Measurements from ENCODE around the gene L3MBTL1. TPM values are rescaled to one million over a fixed set of nuclear protein-coding genes. Genes with fewer than 3 reads are reported as not detected.

The L3MBTL1 gene
- total RNA-seq, 1 experiment from 2014 or later: 8.4 TPM

- peak in 1 of 2 experiments; percentile 41 for DNase-seq
- no TSS peak for BruUV-seq (replicated peaks)
- Histone ChIP-seq H3K4me3 (ENCODE audit: low read depth, low read length) (no peak overlapping the region), H3K9me3 (no peaks in the 10 kb centered on the region), H3K4me1 (peaks cover 5% of the 10 kb centered on the region; the same call in 1 of the 2 replicates), H3K36me3 (ENCODE audit: control insufficient read depth, insufficient read depth, low read length) (no peaks in the 10 kb centered on the region), H3K27me3 (replicated peaks; ENCODE audit: control insufficient read depth, insufficient read depth, low read length) (no peaks in the 10 kb centered on the region)
- CTCF ChIA-PET: interaction anchor here (0.7 to 3.6 kb wide), 5 partner anchors 10 to 156 kb away, joined by 3 to 81 read pairs (median 6); partner anchors contain the start of gene IFT52
- H3K4me3 Mint-ChIP-seq (ENCODE audit: unreplicated experiment): no peak overlapping the region
- TF ChIP-seq, protein P1, sequence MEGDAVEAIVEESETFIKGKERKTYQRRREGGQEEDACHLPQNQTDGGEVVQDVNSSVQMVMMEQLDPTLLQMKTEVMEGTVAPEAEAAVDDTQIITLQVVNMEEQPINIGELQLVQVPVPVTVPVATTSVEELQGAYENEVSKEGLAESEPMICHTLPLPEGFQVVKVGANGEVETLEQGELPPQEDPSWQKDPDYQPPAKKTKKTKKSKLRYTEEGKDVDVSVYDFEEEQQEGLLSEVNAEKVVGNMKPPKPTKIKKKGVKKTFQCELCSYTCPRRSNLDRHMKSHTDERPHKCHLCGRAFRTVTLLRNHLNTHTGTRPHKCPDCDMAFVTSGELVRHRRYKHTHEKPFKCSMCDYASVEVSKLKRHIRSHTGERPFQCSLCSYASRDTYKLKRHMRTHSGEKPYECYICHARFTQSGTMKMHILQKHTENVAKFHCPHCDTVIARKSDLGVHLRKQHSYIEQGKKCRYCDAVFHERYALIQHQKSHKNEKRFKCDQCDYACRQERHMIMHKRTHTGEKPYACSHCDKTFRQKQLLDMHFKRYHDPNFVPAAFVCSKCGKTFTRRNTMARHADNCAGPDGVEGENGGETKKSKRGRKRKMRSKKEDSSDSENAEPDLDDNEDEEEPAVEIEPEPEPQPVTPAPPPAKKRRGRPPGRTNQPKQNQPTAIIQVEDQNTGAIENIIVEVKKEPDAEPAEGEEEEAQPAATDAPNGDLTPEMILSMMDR (IDR thresholded peaks at IDR 0.05; ENCODE audit: insufficient read depth in 1 of 2, low read depth in 1 of 2, low read length in 1 of 2, severe bottlenecking in 1 of 2, unreplicated experiment in 1 of 2): no peak
- H3K36me3 Mint-ChIP-seq (ENCODE audit: insufficient read depth, unreplicated experiment): no peaks in the 10 kb centered on the region
- H3K4me1 Mint-ChIP-seq (ENCODE audit: low read depth, unreplicated experiment): no peaks in the 10 kb centered on the region
- H3K9me3 Mint-ChIP-seq (ENCODE audit: unreplicated experiment): no peaks in the 10 kb centered on the region
- POLR2A ChIA-PET: interaction anchor here (0.9 kb wide), 1 partner anchor 23 kb away, joined by 6 read pairs; the partner anchor contains the start of gene SGK2
- no peak overlapping the region for H3K27ac Mint-ChIP-seq (ENCODE audit: unreplicated experiment)
- no peaks in the 10 kb centered on the region for H3K27me3 Mint-ChIP-seq (ENCODE audit: insufficient read depth, unreplicated experiment)
- intact Hi-C loops (cut with micrococcal nuclease; ENCODE audit: unreplicated experiment): no loop called here
Measured at GRCh38 chr20:43536041-43536816, 28.7 kb downstream of the L3MBTL1 start.

DNA sequence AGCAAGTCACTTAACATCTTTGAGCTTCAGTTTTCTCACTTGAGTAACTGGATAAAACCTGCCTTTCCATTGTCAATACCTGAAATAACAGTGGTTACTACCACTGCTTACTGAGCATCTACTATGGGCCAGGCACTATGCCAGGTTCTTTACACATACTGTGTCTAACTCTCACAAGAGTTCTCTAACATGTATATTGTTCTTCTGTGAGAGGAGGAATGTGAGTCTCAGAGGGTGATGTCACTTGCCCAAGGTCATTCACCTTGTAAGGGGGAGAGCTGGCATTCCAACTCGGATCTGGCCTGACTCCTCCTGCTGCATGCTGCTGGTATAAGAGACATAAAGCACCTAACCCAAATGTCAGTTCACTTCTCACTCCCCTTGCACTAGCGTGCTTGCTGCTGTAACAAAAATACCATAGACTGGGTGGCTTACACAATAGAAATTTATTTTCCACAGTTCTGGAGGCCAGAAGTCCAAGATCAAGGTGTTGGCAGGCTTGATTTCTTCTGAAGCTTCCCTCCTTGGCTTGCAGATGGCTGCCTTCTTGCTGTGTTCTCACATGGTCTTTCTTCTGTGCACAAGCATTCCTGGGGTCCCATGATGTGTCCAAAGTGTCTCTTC, 29.4 kb downstream of the L3MBTL1 start:
- ChIA-PET CTCF (interaction anchor here (0.7 to 3.6 kb wide), 6 partner anchors 11 to 155 kb away, joined by 3 to 81 read pairs (median 11); partner anchors contain the start of gene IFT52), POLR2A (no interaction called here)
- DNase-seq: peak in 1 of 2 experiments; percentile 51
- intact Hi-C loops (cut with micrococcal nuclease; ENCODE audit: unreplicated experiment): no loop called here
- H3K4me3 ChIP-seq (ENCODE audit: low read depth, low read length): no peak overlapping the region
- Mint-ChIP-seq H3K27me3 (ENCODE audit: insufficient read depth, unreplicated experiment) (no peaks in the 10 kb centered on the region), H3K36me3 (ENCODE audit: insufficient read depth, unreplicated experiment) (no peaks in the 10 kb centered on the region), H3K4me3 (ENCODE audit: unreplicated experiment) (no peak overlapping the region), H3K9me3 (ENCODE audit: unreplicated experiment) (no peaks in the 10 kb centered on the region), H3K4me1 (ENCODE audit: low read depth, unreplicated experiment) (no peaks in the 10 kb centered on the region), H3K27ac (ENCODE audit: unreplicated experiment) (no peak overlapping the region)
- H3K9me3 ChIP-seq: no peaks in the 10 kb centered on the region
- H3K4me1 ChIP-seq: peaks cover 5% of the 10 kb centered on the region; the same call in 1 of the 2 replicates
- H3K36me3 ChIP-seq (ENCODE audit: control insufficient read depth, insufficient read depth, low read length): no peaks in the 10 kb centered on the region
- no peaks in the 10 kb centered on the region for H3K27me3 ChIP-seq (replicated peaks; ENCODE audit: control insufficient read depth, insufficient read depth, low read length)
- BruUV-seq (replicated peaks): no TSS peak
- TF ChIP-seq, protein P1 (IDR thresholded peaks at IDR 0.05; ENCODE audit: insufficient read depth in 1 of 2, low read depth in 1 of 2, low read length in 1 of 2, severe bottlenecking in 1 of 2, unreplicated experiment in 1 of 2): no peak

All from Caco-2 (cell line).